Gastrocnemius medialis (tissue), 4 donors: ENCODE results near the gene IFT52. TPM values are rescaled to one million over a fixed set of nuclear protein-coding genes. Genes with fewer than 3 reads are reported as not detected.
A peak's percentile ranks its signal among the peaks of the same experiment; 100 is the strongest.

Experiments used
- ATAC-seq, 2 donors: fragments of 150-250 bp; one replicate each; pipeline ENCODE4 v1.9.1; 2016
- DNase-seq, 2 donors: peaks; one replicate each; pipeline ENCODE4 v3.0.0-alpha.2; 2019
- H3K27ac ChIP-seq, 4 donors: fragments of 200-600 bp; sonication (generic); 1 replicate in 1 of 4; 2 replicates in 3 of 4; pipeline ENCODE4 v1.5.1; 2016 to 2018; ENCODE audit warnings: mild to moderate bottlenecking in 2 of 4, moderate library complexity in 1 of 4
- H3K27me3 ChIP-seq, 3 donors: fragments of 200-600 bp; sonication (generic) in 2 of 3; 1 replicate in 1 of 3; 2 replicates in 2 of 3; pipeline versions ENCODE4 v1.5.1 to v1.6.0; 2016 to 2019; ENCODE audit warnings: mild to moderate bottlenecking in 1 of 3, moderate library complexity in 1 of 3
- H3K36me3 ChIP-seq, 2 donors: fragments of 200-600 bp; sonication (generic) in 1 of 2; one replicate each; pipeline ENCODE4 v1.5.1; 2017 to 2018
- H3K4me1 ChIP-seq, 2 donors: fragments of 200-600 bp; sonication (generic) in 1 of 2; one replicate each; pipeline ENCODE4 v1.5.1; 2016 to 2017; ENCODE audit warnings: mild to moderate bottlenecking in 2 of 2
- H3K4me3 ChIP-seq, 4 donors: fragments of 200-600 bp; sonication (generic) in 3 of 4; 1 replicate in 1 of 4; 2 replicates in 3 of 4; pipeline ENCODE4 v1.5.1; 2016 to 2019; ENCODE audit warnings: mild to moderate bottlenecking in 2 of 4
- H3K9me3 ChIP-seq, 3 donors: fragments of 200-600 bp; sonication (generic) in 2 of 3; 1 replicate in 1 of 3; 2 replicates in 2 of 3; pipeline ENCODE4 v1.5.1; 2016 to 2019
- CTCF ChIP-seq, 5 experiments: fragments of 450-650 bp in 3 of 5; fragments of 200-600 bp in 2 of 5; sonication (generic) in 2 of 5; IDR thresholded peaks in 4 of 5; conservative IDR thresholded peaks in 1 of 5; 1 replicate in 4 of 5; 2 replicates in 1 of 5; pipeline ENCODE4 v1.5.1; 2016 to 2019; ENCODE audit warnings: antibody characterized with exemption in 5 of 5, mild to moderate bottlenecking in 3 of 5, moderate library complexity in 3 of 5
- POLR2A ChIP-seq, 2 donors: fragments of 450-650 bp; IDR thresholded peaks; one replicate each; pipeline ENCODE4 v1.6.1; 2017; ENCODE audit warnings: antibody characterized with exemption in 2 of 2, mild to moderate bottlenecking in 2 of 2, moderate library complexity in 2 of 2
- in situ Hi-C, 4 donors: fragments of 200-750 bp; cut with MboI; loops; one replicate each; pipeline versions ENCODE4 v1.15.0 to v1.8.0; 2017; ENCODE audit warnings: low sequenced_read_pairs in 4 of 4
- intact Hi-C: fragments of 100-400 bp; cut with DNase I; formaldehyde crosslinking; loops from one replicate; pipeline ENCODE4 v1.15.1; 2023; ENCODE audit warnings: low total_unique reads
- total RNA-seq, 4 donors: library from RNA; depleted of rRNA; stranded (reverse); fragments of >200 nt; gene quantifications; one replicate each; pipeline versions ENCODE4 v1.1.0 to v1.2.3, GENCODE V29; 2016

Gene IFT52
- total RNA-seq, 4 donors from 2014 or later: 1.7 to 3.4 (median 2.9) TPM

GRCh38 chr20:43686820-43687219, 96.1 kb downstream of the IFT52 start:
- no peaks in the 10 kb centered on the region for H3K9me3 ChIP-seq
- in situ Hi-C loops: no loop called here
- DNase-seq (no peak), ATAC-seq (no peak)
- no peaks in the 10 kb centered on the region for H3K36me3 ChIP-seq
- TF ChIP-seq CTCF (IDR thresholded peaks at IDR 0.05 in 4 of 5, conservative IDR thresholded peaks at IDR 0.05 in 1 of 5) (no peak), POLR2A (IDR thresholded peaks at IDR 0.05) (no peak)
- H3K4me1 ChIP-seq: no peaks in the 10 kb centered on the region
- no peak overlapping the region for H3K27ac ChIP-seq
- H3K4me3 ChIP-seq: no peak overlapping the region
- no peaks in the 10 kb centered on the region for H3K27me3 ChIP-seq
- intact Hi-C loops: no loop called here

DNA sequence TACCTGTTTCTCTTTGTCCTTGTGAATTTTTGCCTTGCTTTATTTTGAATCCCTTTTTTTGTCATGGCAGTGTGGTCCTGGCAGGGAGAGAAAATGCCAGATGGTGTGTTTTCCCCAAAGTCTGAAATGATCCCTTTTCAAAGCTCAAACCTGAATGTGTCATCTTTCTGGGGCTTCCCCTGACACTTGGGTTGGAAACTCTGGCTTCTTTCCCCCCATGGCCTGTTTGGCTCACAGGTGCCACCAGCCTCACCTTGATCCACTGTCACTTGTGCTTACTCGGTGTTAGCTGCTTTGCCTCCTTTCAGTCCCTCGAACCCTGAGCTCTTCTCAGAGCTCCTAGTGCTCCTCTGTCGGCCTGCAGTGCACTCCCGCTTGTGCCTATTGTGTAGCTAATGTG, 98.4 kb downstream of the IFT52 start:
- Histone ChIP-seq H3K36me3 (no peaks in the 10 kb centered on the region), H3K27ac (no peak overlapping the region), H3K27me3 (no peaks in the 10 kb centered on the region), H3K9me3 (no peaks in the 10 kb centered on the region), H3K4me3 (no peak overlapping the region), H3K4me1 (no peaks in the 10 kb centered on the region)
- in situ Hi-C loops (no loop called here), intact Hi-C loops (no loop called here)
- no peak for DNase-seq
- TF ChIP-seq POLR2A (IDR thresholded peaks at IDR 0.05): no peak
- no peak for TF ChIP-seq CTCF (IDR thresholded peaks at IDR 0.05 in 4 of 5, conservative IDR thresholded peaks at IDR 0.05 in 1 of 5)
- no peak for ATAC-seq

- TF ChIP-seq CTCF (IDR thresholded peaks at IDR 0.05 in 4 of 5, conservative IDR thresholded peaks at IDR 0.05 in 1 of 5) (no peak), POLR2A (IDR thresholded peaks at IDR 0.05) (no peak)
- ATAC-seq (no peak), DNase-seq (no peak)
- Histone ChIP-seq H3K36me3 (no peaks in the 10 kb centered on the region), H3K4me3 (no peak overlapping the region), H3K27me3 (no peaks in the 10 kb centered on the region), H3K9me3 (no peaks in the 10 kb centered on the region), H3K4me1 (no peaks in the 10 kb centered on the region), H3K27ac (no peak overlapping the region)
- in situ Hi-C loops (no loop called here), intact Hi-C loops (no loop called here)
Observed at GRCh38 chr20:43690943-43691598, 100.3 kb downstream of the IFT52 start.

DNA sequence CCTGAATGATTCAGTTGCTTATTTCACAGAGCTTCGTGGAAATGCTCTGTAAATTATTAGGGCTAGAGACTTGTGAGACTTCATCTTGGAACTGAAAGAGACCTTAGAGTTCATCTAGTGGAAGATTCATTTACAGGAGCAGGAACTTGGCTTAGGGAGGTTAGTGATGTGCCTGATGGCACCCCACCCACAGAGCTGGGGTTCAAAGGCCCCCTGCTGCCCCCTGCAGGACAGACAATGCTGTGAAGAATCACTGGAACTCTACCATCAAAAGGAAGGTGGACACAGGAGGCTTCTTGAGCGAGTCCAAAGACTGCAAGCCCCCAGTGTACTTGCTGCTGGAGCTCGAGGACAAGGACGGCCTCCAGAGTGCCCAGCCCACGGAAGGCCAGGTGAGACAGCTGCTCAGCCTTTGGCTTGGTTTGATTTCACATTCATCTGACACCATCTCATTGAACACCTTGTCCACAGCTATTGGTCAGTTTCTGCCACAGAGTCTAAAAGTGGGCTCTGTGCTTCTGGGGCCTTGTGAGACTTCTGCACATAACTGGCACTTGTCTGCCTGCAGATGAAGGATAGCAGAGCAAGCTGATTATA, 101.3 kb downstream of the IFT52 start:
- H3K27me3 ChIP-seq: no peaks in the 10 kb centered on the region
- no peaks in the 10 kb centered on the region for H3K36me3 ChIP-seq
- DNase-seq (no peak), ATAC-seq (no peak)
- no peaks in the 10 kb centered on the region for H3K9me3 ChIP-seq
- H3K4me3 ChIP-seq: no peak overlapping the region
- no peak overlapping the region for H3K27ac ChIP-seq
- in situ Hi-C loops (no loop called here), intact Hi-C loops (no loop called here)
- H3K4me1 ChIP-seq: no peaks in the 10 kb centered on the region
- TF ChIP-seq CTCF (IDR thresholded peaks at IDR 0.05 in 4 of 5, conservative IDR thresholded peaks at IDR 0.05 in 1 of 5): peak in 1 of 5 experiments; percentile 19
- TF ChIP-seq POLR2A (IDR thresholded peaks at IDR 0.05): no peak
